HL-60 (cell line): ENCODE measurements around the gene TKTL1.

Experiments
- GABPA ChIP-seq: IDR thresholded peaks from 2 replicates; pipeline ENCODE4 v1.6.1; 2012; ENCODE audit warnings: low read depth
- POLR2AphosphoS5 ChIP-seq: IDR thresholded peaks from 2 replicates; pipeline ENCODE4 v1.6.1; 2012; ENCODE audit warnings: low read depth
- SPI1 ChIP-seq: IDR thresholded peaks from 2 replicates; pipeline ENCODE4 v1.6.1; 2012; ENCODE audit warnings: low read depth, mild to moderate bottlenecking, borderline replicate concordance
- TF ChIP-seq, protein P1 (sequence below): IDR thresholded peaks from one replicate; pipeline ENCODE4 v1.5.1; 2011; ENCODE audit warnings: low read length, control low read depth, inconsistent platforms; ENCODE audit not compliant: insufficient read depth
- TF ChIP-seq, protein P2 (sequence below): IDR thresholded peaks from 2 replicates; pipeline ENCODE4 v1.6.1; 2012; ENCODE audit warnings: low read depth; ENCODE audit not compliant: insufficient replicate concordance

- TF ChIP-seq, protein P1, sequence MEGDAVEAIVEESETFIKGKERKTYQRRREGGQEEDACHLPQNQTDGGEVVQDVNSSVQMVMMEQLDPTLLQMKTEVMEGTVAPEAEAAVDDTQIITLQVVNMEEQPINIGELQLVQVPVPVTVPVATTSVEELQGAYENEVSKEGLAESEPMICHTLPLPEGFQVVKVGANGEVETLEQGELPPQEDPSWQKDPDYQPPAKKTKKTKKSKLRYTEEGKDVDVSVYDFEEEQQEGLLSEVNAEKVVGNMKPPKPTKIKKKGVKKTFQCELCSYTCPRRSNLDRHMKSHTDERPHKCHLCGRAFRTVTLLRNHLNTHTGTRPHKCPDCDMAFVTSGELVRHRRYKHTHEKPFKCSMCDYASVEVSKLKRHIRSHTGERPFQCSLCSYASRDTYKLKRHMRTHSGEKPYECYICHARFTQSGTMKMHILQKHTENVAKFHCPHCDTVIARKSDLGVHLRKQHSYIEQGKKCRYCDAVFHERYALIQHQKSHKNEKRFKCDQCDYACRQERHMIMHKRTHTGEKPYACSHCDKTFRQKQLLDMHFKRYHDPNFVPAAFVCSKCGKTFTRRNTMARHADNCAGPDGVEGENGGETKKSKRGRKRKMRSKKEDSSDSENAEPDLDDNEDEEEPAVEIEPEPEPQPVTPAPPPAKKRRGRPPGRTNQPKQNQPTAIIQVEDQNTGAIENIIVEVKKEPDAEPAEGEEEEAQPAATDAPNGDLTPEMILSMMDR = no peak
- no peak for TF ChIP-seq POLR2AphosphoS5
- TF ChIP-seq GABPA = no peak
- TF ChIP-seq, protein P2, sequence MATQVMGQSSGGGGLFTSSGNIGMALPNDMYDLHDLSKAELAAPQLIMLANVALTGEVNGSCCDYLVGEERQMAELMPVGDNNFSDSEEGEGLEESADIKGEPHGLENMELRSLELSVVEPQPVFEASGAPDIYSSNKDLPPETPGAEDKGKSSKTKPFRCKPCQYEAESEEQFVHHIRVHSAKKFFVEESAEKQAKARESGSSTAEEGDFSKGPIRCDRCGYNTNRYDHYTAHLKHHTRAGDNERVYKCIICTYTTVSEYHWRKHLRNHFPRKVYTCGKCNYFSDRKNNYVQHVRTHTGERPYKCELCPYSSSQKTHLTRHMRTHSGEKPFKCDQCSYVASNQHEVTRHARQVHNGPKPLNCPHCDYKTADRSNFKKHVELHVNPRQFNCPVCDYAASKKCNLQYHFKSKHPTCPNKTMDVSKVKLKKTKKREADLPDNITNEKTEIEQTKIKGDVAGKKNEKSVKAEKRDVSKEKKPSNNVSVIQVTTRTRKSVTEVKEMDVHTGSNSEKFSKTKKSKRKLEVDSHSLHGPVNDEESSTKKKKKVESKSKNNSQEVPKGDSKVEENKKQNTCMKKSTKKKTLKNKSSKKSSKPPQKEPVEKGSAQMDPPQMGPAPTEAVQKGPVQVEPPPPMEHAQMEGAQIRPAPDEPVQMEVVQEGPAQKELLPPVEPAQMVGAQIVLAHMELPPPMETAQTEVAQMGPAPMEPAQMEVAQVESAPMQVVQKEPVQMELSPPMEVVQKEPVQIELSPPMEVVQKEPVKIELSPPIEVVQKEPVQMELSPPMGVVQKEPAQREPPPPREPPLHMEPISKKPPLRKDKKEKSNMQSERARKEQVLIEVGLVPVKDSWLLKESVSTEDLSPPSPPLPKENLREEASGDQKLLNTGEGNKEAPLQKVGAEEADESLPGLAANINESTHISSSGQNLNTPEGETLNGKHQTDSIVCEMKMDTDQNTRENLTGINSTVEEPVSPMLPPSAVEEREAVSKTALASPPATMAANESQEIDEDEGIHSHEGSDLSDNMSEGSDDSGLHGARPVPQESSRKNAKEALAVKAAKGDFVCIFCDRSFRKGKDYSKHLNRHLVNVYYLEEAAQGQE = no peak
- TF ChIP-seq SPI1 = no peak
Observed at GRCh38 chrX:154323537-154323936, 27.9 kb downstream of the TKTL1 start.
